ENCODE results near the gene CLSTN2. TPM values are rescaled to one million over a fixed set of nuclear protein-coding genes. Genes with fewer than 3 reads are reported as not detected.

The CLSTN2 gene
- polyA plus RNA-seq, 4 donors, result under 0.01 to 1.2 (median 0.84) TPM; not detected in 1

DNA sequence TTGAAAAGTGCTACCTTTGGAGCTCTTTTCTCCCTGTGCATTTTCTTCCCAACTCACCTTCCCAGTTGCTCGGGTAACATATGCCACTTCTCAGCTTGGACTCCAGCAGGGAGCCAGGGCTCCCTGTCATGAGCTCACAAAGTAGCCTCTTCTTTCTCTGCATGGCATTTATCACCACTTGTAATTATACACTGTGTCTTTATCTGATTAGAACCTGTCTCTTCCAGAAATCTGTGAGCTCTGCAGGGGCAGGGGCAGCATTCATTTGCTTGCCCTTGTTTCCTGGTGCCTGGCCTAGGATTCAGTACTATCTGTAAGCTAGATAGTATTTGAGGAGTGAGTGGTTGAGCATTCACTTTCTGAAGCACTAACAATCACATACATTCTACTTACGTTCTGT, 100.9 kb downstream of the CLSTN2 start:
- WGBS, 3 donors, result 41 to 53% (median 45%) methylated on average over 2 of the region's 2 CpGs
- Histone ChIP-seq H3K4me1 (ENCODE audit: control insufficient read depth in 3 of 3, insufficient read depth in 2 of 3, low read depth in 1 of 3, low read length in 2 of 3) (no peaks in the 10 kb centered on the region), H3K9me3 (ENCODE audit: control insufficient read depth in 2 of 2, insufficient read depth in 1 of 2, low read depth in 1 of 2, low read length in 1 of 2) (no peaks in the 10 kb centered on the region), H3K36me3 (ENCODE audit: control insufficient read depth in 3 of 3, insufficient read depth in 2 of 3, low read depth in 1 of 3, low read length in 3 of 3) (no peaks in the 10 kb centered on the region), H3K4me3 (ENCODE audit: low read depth in 1 of 3, low read length in 3 of 3) (no peak overlapping the region), H3K27me3 (ENCODE audit: control insufficient read depth in 3 of 3, insufficient read depth in 3 of 3, low read length in 3 of 3) (peaks cover 0 to 3% (median 0%) of the 10 kb centered on the region in 3 donors), H3K27ac (ENCODE audit: low read depth in 1 of 3, low read length in 2 of 3) (no peak overlapping the region)
- no peak for DNase-seq
- no peak for FAIRE-seq

DNA sequence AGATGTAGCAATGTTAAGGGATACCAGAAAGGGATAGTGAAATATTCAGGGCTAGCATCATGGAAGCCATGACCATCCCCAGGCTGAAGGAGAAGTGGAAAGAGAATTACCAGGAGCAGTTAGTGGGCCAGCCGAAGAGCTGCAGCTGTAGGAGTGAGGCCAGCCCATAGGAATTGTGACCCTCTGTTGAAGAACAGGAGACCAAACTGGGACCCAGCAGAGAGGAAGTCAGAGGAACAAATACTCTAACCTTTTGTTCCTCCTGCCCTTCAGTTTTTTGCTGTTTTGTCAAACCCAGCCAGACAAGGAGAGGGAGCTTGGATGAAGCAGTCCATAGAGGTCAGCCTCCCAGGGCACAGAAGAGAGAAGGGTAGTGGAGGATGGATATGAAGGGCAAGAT, 115.4 kb downstream of the CLSTN2 start:
- Histone ChIP-seq H3K36me3 (ENCODE audit: control insufficient read depth in 3 of 3, insufficient read depth in 2 of 3, low read depth in 1 of 3, low read length in 3 of 3) (no peaks in the 10 kb centered on the region), H3K27ac (ENCODE audit: low read depth in 1 of 3, low read length in 2 of 3) (no peak overlapping the region), H3K9me3 (ENCODE audit: control insufficient read depth in 2 of 2, insufficient read depth in 1 of 2, low read depth in 1 of 2, low read length in 1 of 2) (no peaks in the 10 kb centered on the region), H3K4me3 (ENCODE audit: low read depth in 1 of 3, low read length in 3 of 3) (no peak overlapping the region), H3K4me1 (ENCODE audit: control insufficient read depth in 3 of 3, insufficient read depth in 2 of 3, low read depth in 1 of 3, low read length in 2 of 3) (no peaks in the 10 kb centered on the region), H3K27me3 (ENCODE audit: control insufficient read depth in 3 of 3, insufficient read depth in 3 of 3, low read length in 3 of 3) (no peaks in the 10 kb centered on the region)
- WGBS, 3 donors, result 68 to 84% (median 81%) methylated on average over 1 of the region's 1 CpG
- FAIRE-seq, result no peak
- no peak for DNase-seq

DNA sequence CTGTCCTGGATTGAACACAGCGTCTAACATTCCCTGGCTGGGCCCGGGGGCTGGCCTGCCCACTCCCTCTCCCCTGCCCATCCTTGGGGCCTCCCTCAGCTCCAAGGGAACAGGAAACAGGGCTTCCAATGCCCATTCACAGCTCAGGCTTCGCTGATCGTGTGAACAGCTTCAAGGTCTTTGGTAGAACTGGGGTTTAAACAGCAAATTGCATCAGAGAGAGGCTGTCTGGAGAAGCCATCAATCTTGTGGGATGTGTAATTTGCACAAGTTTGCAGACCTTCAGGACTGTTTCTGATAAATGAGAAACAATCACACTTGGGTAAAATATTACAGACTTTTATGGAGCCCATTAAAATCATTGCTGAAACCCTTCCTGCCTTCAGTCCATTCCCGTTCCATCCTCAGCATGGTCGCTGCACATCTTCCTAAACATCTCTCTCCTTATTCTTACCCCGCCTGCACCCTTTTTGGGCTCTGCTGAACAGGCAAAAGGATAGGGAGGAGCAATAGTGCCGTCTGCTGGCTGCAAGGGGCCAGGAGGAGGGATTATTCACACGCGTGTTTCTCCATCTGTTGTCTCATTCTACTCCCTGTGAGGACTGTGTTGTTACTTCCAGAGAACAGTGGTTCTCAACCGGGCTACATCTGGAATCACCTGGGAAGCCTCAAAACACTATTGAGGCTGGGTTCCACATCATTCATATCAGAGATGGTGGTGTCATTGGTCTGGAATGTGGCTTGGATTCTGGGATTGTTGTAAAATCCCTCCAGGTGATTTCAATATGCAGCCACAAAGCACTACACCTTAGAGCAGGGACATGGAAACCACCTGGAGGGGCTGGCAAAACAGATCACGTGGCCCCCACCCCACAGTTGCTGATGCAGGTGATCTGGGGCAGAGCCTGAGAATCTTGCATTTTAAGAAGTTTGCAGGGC, 116.3 kb downstream of the CLSTN2 start:
- WGBS, 3 donors, result 35 to 37% (median 35%) methylated on average over 12 of the region's 12 CpGs
- Histone ChIP-seq H3K27me3 (ENCODE audit: control insufficient read depth in 3 of 3, insufficient read depth in 3 of 3, low read length in 3 of 3) (no peaks in the 10 kb centered on the region), H3K9me3 (ENCODE audit: control insufficient read depth in 2 of 2, insufficient read depth in 1 of 2, low read depth in 1 of 2, low read length in 1 of 2) (no peaks in the 10 kb centered on the region), H3K36me3 (ENCODE audit: control insufficient read depth in 3 of 3, insufficient read depth in 2 of 3, low read depth in 1 of 3, low read length in 3 of 3) (no peaks in the 10 kb centered on the region), H3K4me3 (ENCODE audit: low read depth in 1 of 3, low read length in 3 of 3) (no peak overlapping the region), H3K4me1 (ENCODE audit: control insufficient read depth in 3 of 3, insufficient read depth in 2 of 3, low read depth in 1 of 3, low read length in 2 of 3) (no peaks in the 10 kb centered on the region), H3K27ac (ENCODE audit: low read depth in 1 of 3, low read length in 2 of 3) (no peak overlapping the region)
- FAIRE-seq (no peak), DNase-seq (no peak)

DNA sequence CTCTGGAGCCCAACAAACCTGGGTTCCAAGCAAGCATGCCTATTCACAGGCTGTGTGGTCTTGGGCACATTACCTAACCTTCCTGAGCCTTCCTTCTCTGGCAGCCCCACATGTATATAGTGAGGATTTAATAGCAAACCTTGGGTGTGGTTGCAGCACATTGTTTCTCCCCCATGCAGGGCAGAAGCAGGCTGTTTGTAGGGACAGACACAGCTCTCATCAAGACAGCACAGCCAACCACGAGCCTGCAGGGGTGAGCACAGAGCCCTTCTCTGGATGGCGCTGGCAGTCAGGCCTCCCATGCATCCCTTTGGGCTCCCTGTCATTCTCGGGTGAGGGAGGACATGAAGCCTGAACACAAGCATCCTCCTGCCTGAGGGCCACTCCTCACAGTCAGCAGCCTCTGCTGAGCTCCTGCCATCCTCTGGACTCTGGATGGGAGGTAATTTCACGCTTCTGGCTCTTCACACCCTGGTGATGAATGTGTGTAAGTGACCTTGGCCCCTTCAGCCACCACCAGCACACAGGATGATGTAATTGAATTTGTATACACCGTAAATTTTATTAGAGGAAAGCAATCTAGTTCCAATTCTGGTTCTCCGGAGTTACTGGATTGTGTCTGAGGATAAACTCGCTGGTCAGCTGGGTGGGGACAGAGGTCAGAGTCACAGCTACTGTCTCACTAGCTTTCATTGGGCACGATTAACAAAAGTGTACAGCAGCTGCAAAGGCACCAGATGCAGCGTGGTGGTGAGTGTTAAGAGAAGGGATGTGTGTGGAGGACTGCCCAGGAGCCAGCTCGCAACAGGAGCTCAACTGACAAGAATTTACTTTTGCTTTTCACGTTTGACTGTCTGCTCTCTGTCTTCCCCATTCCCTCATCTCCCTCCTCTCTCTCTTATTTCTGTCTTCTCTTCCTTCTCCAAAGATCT, 118.1 kb downstream of the CLSTN2 start:
- H3K27me3 ChIP-seq (ENCODE audit: control insufficient read depth in 3 of 3, insufficient read depth in 3 of 3, low read length in 3 of 3), result no peaks in the 10 kb centered on the region
- peak; percentile 1 to 28 for DNase-seq
- FAIRE-seq, result no peak

DNA sequence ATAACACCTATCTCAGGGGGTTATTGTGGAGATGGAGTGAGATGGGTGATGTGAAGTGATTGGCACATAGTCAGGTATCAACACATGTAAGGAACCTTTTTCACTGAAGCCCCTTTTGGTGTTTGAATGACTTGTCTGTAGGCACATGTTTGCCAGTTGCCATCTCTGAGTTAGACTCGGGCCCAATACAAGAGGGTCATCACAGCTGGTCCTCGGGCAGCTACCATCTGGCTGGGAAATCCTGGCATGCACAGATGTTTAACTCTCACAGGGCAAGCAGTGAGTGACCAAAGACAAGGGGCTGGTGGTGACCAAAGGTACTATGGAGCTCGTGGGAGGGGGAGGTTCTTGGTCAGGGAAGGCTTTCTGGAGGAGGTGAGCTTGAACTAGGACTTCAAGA, 118.8 kb downstream of the CLSTN2 start:
- FAIRE-seq (no peak), DNase-seq (no peak)
- Histone ChIP-seq H3K27ac (ENCODE audit: low read depth in 1 of 3, low read length in 2 of 3) (no peak overlapping the region), H3K36me3 (ENCODE audit: control insufficient read depth in 3 of 3, insufficient read depth in 2 of 3, low read depth in 1 of 3, low read length in 3 of 3) (no peaks in the 10 kb centered on the region), H3K4me1 (ENCODE audit: control insufficient read depth in 3 of 3, insufficient read depth in 2 of 3, low read depth in 1 of 3, low read length in 2 of 3) (no peaks in the 10 kb centered on the region), H3K27me3 (ENCODE audit: control insufficient read depth in 3 of 3, insufficient read depth in 3 of 3, low read length in 3 of 3) (no peaks in the 10 kb centered on the region), H3K9me3 (ENCODE audit: control insufficient read depth in 2 of 2, insufficient read depth in 1 of 2, low read depth in 1 of 2, low read length in 1 of 2) (no peaks in the 10 kb centered on the region), H3K4me3 (ENCODE audit: low read depth in 1 of 3, low read length in 3 of 3) (no peak overlapping the region)
- 70 to 77% (median 75%) methylated on average over 3 of the region's 3 CpGs for WGBS, 3 donors

More for the DNA sequence above, 118.1 kb downstream of the CLSTN2 start:
- no peaks in the 10 kb centered on the region for H3K9me3 ChIP-seq (ENCODE audit: control insufficient read depth in 2 of 2, insufficient read depth in 1 of 2, low read depth in 1 of 2, low read length in 1 of 2)
- no peaks in the 10 kb centered on the region for H3K36me3 ChIP-seq (ENCODE audit: control insufficient read depth in 3 of 3, insufficient read depth in 2 of 3, low read depth in 1 of 3, low read length in 3 of 3)
- no peaks in the 10 kb centered on the region for H3K4me1 ChIP-seq (ENCODE audit: control insufficient read depth in 3 of 3, insufficient read depth in 2 of 3, low read depth in 1 of 3, low read length in 2 of 3)
- WGBS, 3 donors, result 17 to 38% (median 33%) methylated on average over 11 of the region's 11 CpGs
- no peak overlapping the region for H3K4me3 ChIP-seq (ENCODE audit: low read depth in 1 of 3, low read length in 3 of 3)
- no peak overlapping the region for H3K27ac ChIP-seq (ENCODE audit: low read depth in 1 of 3, low read length in 2 of 3)

DNA sequence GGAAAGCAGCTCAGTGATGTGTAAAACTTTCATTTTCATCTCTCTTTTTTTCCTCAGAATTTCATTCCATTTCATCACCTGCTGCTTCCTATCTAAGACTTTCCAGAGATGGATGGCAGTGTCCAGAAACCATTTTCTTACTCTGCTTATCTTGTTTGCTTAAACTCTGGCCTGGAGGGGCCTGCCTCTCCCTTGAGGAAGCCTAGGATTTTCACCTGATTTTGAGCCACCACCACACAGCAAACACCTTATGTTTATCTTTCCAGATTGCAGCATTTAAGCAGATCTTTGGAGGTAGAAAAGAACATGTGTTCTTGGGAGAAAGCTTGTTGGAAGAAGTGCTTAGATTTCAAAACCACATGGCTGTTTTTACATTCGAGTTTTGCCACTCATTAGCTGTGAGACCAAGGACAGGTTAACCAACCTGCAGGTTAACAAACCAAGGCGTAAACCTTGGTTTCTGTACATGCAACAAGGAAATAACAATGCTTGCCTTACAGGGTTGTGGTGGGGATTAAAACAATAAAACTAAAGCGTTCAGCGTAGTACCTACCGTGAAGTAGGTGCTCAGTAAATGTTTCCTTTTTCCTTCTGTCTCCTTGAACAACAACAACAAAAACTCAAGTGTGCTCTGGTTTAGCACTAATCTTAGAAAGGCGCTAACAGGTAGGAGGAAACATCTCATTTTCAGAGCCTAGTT, 120.3 kb downstream of the CLSTN2 start:
- FAIRE-seq, result no peak

DNA sequence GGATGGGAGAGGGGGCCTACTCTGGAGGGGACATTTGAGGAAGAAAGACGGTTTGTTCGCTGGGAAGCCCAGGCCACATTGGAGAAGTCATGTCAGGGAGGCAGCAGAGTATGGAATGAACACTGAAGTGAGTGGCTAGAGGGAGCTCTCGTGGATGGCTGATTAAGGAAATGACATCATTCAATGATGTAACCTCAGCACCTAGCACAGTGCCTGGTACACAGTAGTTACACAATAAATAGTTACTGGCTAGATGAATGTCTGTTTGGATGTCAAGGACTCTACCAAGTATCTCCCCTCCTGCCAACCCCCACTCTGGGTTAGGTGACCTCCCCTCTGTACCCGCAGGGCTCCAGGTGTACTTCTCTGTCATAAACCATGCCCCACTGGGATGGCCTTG, 121.1 kb downstream of the CLSTN2 start:
- no peak overlapping the region for H3K4me3 ChIP-seq (ENCODE audit: low read depth in 1 of 3, low read length in 3 of 3)

More for the DNA sequence above, 120.3 kb downstream of the CLSTN2 start:
- H3K9me3 ChIP-seq (ENCODE audit: control insufficient read depth in 2 of 2, insufficient read depth in 1 of 2, low read depth in 1 of 2, low read length in 1 of 2), result no peaks in the 10 kb centered on the region
- no peaks in the 10 kb centered on the region for H3K27me3 ChIP-seq (ENCODE audit: control insufficient read depth in 3 of 3, insufficient read depth in 3 of 3, low read length in 3 of 3)
- peak in 1 of 2 donors; percentile 11 for DNase-seq
- H3K36me3 ChIP-seq (ENCODE audit: control insufficient read depth in 3 of 3, insufficient read depth in 2 of 3, low read depth in 1 of 3, low read length in 3 of 3), result no peaks in the 10 kb centered on the region
- H3K4me3 ChIP-seq (ENCODE audit: low read depth in 1 of 3, low read length in 3 of 3), result no peak overlapping the region
- no peak overlapping the region for H3K27ac ChIP-seq (ENCODE audit: low read depth in 1 of 3, low read length in 2 of 3)
- H3K4me1 ChIP-seq (ENCODE audit: control insufficient read depth in 3 of 3, insufficient read depth in 2 of 3, low read depth in 1 of 3, low read length in 2 of 3), result no peaks in the 10 kb centered on the region
- 62 to 72% (median 68%) methylated on average over 6 of the region's 6 CpGs for WGBS, 3 donors

DNA sequence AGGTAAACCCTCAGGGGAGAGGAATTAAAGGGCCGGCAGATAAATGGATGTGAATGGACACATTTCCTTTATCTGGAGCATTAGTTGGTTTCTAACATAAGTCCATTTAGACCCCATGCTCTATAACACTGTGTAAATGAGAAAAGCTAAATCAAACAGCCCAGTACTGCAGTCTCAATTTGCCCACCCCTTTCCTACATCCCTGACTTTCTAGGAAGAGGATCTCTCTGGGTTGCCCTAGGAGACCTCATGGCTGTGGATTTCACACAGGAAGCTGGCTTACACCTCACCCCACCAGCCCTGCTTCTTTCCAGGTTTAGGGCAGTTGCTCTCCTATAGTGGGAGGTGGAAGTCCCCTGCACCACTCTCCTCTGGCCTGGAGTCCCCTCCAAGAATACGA, 126.2 kb downstream of the CLSTN2 start:
- Histone ChIP-seq H3K4me3 (ENCODE audit: low read depth in 1 of 3, low read length in 3 of 3) (no peak overlapping the region), H3K4me1 (ENCODE audit: control insufficient read depth in 3 of 3, insufficient read depth in 2 of 3, low read depth in 1 of 3, low read length in 2 of 3) (no peaks in the 10 kb centered on the region), H3K27me3 (ENCODE audit: control insufficient read depth in 3 of 3, insufficient read depth in 3 of 3, low read length in 3 of 3) (no peaks in the 10 kb centered on the region), H3K9me3 (ENCODE audit: control insufficient read depth in 2 of 2, insufficient read depth in 1 of 2, low read depth in 1 of 2, low read length in 1 of 2) (no peaks in the 10 kb centered on the region), H3K36me3 (ENCODE audit: control insufficient read depth in 3 of 3, insufficient read depth in 2 of 3, low read depth in 1 of 3, low read length in 3 of 3) (no peaks in the 10 kb centered on the region), H3K27ac (ENCODE audit: low read depth in 1 of 3, low read length in 2 of 3) (no peak overlapping the region)
- DNase-seq (no peak), FAIRE-seq (no peak)
- WGBS, 3 donors, result 70 to 83% (median 79%) methylated on average over 2 of the region's 2 CpGs

More for the DNA sequence above, 121.1 kb downstream of the CLSTN2 start:
- DNase-seq, result no peak
- Histone ChIP-seq H3K27me3 (ENCODE audit: control insufficient read depth in 3 of 3, insufficient read depth in 3 of 3, low read length in 3 of 3) (no peaks in the 10 kb centered on the region), H3K36me3 (ENCODE audit: control insufficient read depth in 3 of 3, insufficient read depth in 2 of 3, low read depth in 1 of 3, low read length in 3 of 3) (no peaks in the 10 kb centered on the region), H3K9me3 (ENCODE audit: control insufficient read depth in 2 of 2, insufficient read depth in 1 of 2, low read depth in 1 of 2, low read length in 1 of 2) (no peaks in the 10 kb centered on the region), H3K27ac (ENCODE audit: low read depth in 1 of 3, low read length in 2 of 3) (no peak overlapping the region), H3K4me1 (ENCODE audit: control insufficient read depth in 3 of 3, insufficient read depth in 2 of 3, low read depth in 1 of 3, low read length in 2 of 3) (no peaks in the 10 kb centered on the region)
- WGBS, 3 donors, result 78 to 88% (median 87%) methylated on average over 4 of the region's 4 CpGs
- FAIRE-seq, result no peak
